ENCODE data around the gene CBX5.

Gene CBX5

DNA sequence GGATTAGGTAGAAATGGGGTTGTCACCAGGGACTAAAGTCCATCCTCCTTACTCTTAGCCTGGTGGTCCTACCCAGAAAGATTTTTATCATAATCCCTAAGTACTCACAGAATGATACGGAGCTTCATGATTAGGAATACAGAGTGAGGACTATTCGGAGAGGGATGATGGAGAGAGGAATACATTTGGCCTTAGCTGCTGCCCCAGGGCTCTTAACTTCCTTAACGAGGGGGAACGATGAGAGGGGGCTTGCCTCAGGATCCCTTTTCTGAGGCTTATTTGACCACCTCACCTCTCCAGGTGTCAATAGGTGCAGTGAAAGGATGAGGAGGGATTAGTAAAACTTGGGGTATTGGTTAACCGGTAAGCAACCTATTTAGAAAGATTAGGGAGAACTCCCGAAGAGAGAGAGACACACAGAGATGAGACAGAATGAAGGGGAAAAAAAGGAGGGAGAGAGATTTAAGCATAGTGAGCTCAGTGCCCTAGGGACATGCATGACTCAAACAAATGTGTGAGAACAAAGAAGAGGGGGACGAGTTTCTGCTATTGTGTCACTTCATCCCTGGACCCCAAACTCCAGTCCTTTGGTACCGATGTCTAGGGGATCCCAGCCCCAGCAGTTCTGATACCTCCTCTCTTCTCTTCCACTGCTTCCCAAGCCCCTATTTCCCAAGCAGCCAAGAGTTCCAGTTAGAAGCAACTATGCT lies 19.7 kb upstream of the CBX5 start:
- Histone ChIP-seq H3K4me3 (no peak overlapping the region), H3K27ac (no peak overlapping the region)
- DNase-seq (ENCODE audit: low spot score): no peak
- TF ChIP-seq, protein P1, sequence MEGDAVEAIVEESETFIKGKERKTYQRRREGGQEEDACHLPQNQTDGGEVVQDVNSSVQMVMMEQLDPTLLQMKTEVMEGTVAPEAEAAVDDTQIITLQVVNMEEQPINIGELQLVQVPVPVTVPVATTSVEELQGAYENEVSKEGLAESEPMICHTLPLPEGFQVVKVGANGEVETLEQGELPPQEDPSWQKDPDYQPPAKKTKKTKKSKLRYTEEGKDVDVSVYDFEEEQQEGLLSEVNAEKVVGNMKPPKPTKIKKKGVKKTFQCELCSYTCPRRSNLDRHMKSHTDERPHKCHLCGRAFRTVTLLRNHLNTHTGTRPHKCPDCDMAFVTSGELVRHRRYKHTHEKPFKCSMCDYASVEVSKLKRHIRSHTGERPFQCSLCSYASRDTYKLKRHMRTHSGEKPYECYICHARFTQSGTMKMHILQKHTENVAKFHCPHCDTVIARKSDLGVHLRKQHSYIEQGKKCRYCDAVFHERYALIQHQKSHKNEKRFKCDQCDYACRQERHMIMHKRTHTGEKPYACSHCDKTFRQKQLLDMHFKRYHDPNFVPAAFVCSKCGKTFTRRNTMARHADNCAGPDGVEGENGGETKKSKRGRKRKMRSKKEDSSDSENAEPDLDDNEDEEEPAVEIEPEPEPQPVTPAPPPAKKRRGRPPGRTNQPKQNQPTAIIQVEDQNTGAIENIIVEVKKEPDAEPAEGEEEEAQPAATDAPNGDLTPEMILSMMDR (IDR thresholded peaks at IDR 0.05): no peak

DNA sequence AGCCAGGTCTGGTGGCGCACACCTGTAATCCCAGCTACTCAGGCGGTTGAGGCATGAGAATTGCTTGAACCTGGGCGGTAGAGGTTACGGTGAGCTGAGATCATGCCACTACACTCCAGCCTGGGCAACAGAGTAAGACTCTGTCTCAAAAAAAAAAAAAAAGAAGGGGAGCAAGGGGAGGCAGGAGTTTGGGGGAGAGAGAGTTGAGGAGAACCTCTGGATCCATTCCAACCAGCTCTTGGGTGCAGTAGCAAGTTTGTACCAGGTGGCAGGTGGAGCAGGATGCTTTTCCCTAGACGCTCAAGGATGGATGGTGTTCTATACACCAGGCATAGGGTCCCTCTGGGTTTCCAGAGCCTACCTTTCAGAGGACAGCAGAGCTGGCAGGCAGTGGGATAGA lies 19.0 kb upstream of the CBX5 start:
- H3K27ac ChIP-seq: no peak overlapping the region
- TF ChIP-seq, protein P1 (IDR thresholded peaks at IDR 0.05): no peak
- no peak for DNase-seq (ENCODE audit: low spot score)
- H3K4me3 ChIP-seq: no peak overlapping the region

DNA sequence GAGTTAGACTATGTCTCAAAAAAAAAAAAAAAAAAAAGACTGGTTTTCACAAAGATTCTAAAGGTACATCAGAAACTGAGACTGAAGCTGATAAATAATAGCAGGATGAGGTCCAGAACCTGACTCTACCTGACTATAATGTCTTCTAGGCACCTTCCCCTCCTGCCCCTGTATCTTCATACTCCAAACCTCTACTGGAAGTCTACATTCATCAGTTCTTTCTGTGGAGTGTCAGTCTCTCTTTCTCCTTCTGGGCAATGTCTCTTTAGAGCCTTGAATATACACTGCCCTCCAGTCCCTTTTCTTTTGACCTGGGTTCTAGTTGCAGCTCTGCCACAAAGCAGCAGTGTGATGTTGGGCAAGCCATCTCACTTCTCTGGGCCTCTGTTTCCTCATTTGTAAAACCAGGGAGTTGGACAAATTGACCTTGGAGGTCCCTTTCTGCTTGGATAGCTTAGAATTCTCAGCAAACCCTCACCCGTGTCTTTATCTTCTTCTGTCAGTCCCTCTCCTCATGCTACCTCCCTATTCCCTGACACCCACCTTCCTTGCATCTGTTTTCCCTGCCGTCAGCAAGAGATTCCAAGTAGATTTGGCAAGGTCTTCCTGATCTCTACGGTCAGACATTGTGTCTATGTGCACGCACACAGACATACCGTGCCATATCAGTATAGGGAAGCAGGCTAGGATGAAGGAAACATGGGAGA lies 16.6 kb upstream of the CBX5 start:
- no peak for DNase-seq (ENCODE audit: low spot score)

DNA sequence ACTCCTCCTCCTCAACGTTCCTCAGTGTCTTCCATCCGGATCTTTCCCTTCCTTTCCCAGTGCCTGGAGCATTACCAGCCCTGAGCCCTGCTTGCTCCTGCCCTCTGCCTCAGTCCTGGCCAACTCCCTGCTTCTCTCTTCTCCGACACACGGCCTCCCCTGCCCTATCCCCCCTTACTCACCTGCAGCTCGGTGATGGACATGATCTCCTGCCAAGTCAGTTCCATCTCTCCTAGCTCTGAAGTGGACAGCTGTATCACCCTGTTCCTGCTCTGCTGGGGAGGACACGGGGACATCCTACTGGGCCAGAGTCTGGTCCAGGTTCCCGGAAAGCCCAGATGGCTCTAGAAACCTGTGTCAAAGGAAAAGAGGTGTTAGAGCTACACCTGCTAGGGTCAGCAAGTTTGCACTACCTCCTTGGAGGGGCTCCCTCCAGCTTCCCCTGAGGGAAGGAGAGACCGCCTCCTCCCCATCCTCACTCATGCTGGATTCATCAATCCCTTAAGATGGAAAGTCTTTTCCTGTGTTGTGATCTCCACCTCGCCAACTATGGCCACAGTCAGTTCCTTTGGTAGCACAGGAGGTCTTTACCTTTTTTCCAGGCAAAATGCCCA lies 15.1 kb upstream of the CBX5 start:
- DNase-seq (ENCODE audit: low spot score): no peak

More for the DNA sequence above, 16.6 kb upstream of the CBX5 start:
- no peak overlapping the region for H3K4me3 ChIP-seq
- TF ChIP-seq, protein P1 (IDR thresholded peaks at IDR 0.05): no peak
- no peak overlapping the region for H3K27ac ChIP-seq

DNA sequence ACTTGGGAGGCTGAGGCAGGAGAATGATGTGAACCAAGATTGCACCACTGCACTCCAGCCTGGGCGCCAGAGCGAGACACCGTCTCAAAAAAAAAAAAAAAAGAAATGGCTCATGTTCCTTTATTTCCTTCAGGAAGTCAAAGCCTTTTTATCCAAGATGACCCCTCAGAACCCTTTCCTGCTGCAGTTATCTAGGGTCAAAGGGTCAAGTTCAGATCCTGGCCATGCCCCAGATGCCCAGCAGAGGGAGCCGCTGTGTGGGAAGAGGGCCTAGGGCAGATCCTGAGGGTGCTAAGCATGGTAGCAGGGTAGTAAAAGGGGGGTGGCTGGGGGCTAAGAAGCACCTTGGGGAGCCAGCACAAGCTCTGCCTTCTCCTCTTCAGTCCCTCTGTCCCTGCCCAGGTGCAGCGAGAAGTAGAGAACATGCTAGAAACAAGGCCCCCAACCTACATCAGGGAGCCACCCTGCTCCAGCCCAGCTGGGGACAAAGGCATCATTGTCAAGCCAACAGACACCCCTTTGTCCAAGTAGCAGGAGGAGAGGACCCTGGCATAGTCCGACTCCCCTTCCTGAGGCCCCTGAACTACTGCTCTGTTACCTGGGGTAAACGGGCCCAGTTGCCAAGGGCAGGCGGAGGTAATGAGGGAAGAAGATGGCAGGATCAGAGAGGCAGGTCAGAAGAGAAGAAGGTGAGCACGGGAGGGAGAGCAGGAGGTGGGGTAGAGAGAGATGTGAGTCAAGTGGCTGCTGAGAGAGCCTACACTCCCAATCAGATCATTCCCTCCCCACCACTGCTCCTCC lies 14.4 kb upstream of the CBX5 start:
- Histone ChIP-seq H3K4me3 (no peak overlapping the region), H3K27ac (no peak overlapping the region)
- TF ChIP-seq, protein P1 (IDR thresholded peaks at IDR 0.05): peak; percentile 41
- DNase-seq (ENCODE audit: low spot score): no peak

More for the DNA sequence above, 15.1 kb upstream of the CBX5 start:
- TF ChIP-seq, protein P1 (IDR thresholded peaks at IDR 0.05): no peak
- Histone ChIP-seq H3K27ac (no peak overlapping the region), H3K4me3 (no peak overlapping the region)

DNA sequence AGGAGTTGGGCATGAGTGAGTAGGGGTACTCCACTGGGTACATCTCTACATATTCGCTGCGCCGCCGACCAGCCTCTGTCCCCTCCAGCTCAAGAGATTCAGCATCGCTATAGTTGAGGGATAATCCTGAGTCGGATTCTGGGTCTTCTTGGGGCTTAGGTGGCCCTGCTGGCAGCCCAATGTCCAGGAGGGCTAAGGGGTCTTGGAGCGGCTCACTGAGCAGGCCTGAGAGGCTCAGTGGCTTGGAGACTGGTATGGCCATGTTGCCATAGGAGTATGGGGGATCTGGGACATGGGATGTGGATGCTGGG lies 13.0 kb upstream of the CBX5 start:
- TF ChIP-seq, protein P1 (IDR thresholded peaks at IDR 0.05): no peak
- no peak overlapping the region for H3K27ac ChIP-seq
- no peak overlapping the region for H3K4me3 ChIP-seq
- no peak for DNase-seq (ENCODE audit: low spot score)

All from coronary artery (tissue), 2 donors.